UCSD-AML1 (cell line): ENCODE results near the gene MAN1C1.

ENCODE experiments used
- DNase-seq: peaks from one replicate; lab custom pipeline; 2025; ENCODE audit not compliant: unreplicated experiment; lab: John Stamatoyannopoulos, UW

The MAN1C1 gene

DNA sequence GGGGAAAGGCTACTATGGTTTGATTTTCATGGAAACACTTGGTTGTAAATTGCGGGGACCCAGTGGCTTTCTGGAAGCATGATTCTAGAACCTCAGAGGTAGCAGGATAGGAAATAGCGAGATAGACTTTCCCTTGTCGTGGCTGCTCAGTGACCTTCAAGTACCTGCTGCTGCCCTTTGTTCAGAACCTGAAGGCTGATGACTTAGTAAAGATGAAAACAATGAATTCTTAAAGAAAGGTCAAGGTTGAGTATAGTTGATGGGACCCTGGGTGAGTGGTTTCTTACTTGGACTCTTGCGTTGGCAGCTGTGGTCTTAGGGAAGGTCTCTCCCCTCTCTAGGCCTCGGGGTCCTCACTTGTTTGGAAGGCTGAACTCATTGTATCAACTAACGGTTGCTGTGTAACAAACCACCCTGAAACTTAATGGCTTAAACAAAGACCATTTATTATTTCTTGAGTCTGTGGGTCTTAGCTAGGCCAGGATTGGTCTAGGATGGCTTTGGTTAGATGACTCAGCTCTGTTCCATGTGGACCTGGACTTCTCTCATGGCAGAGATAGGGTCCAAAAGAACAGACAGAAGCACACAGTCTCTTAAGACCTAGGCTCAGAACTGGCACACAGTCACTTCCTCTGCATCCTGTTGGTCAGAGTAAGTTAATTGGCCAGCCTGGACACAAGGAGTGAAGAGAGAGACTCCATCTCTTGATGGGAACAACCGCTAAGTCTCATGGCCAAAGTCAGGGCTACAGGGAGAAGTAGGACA, 94.2 kb downstream of the MAN1C1 start:
- DNase-seq, result no peak

- peak; percentile 65 for DNase-seq
Observed at GRCh38 chr1:25711555-25712298, 95.1 kb downstream of the MAN1C1 start.

DNA sequence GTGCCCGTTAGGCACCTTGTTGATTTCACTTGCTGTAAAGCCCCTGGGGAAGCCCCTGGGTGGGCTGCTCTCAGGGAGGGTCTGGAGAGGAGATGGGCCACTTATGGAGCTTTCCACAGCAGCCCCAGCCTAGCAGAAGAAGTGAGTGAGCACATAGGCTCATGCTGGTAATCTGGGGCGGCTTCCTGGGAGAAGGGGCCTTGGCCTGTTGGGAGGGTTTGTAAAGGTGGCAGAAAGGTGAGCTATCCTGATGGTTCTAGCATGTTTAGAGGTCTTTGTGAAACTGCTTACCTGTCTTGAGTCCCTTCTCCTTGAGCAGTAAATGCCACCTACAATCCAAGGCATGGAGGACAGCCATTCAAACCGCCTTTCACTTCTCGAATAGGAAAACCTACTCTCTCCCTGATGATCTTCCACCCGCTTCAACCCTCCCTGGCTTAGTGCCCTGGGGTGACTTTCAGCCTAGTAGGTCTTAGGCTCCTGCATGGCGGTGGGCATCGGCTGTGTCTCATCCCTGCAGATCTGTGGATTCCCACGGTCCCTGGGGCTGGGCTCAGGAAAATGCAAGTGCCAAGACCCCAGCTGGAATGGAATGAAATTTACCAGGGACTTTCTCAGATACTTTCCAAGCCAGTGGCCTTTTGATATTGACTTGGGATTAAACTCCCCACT, 95.8 kb downstream of the MAN1C1 start:
- no peak for DNase-seq

DNA sequence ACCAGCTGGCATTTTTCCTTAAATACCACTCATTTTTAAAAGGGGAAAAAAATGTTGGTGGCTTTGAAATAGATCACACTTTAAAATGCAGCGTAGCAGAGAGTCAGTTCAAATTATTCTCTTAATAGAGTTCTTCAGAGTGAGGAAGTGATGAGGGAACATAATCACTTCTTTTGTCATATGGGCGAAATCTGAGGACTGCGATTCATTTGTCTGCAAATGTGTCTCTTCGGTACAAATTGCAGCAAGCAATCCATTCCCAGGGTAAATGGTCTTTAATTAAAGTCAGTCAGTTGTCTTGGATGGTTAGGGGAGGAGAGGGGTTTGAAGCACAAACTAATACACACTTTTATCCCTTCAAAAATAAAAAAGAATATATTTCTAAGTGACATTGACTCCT, 97.4 kb downstream of the MAN1C1 start:
- no peak for DNase-seq

DNA sequence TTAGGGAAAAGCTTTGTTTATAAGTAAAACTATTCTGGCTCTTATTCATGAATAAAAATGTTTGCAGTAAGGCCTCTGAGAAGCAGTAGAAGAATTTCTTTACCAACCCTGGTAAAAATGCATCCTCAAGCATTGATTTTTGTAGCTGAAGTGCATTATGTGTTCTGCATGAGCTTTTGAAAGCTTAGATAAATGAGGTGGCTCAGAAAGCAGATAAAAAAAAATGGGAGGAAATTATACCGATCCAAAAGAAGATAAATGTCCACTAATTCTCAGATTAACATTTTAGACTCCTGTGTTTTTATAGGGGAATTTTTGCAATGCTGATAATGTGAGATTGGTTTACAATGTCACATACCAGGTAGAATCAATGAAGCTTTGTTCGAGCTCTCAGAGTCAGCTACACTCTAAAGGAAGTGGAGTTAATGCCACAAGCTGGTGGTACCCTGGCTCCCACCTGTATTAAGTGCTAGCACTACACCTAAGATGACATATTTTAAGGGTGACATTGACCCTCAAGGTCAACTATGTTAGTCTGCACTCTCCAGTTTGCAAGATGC, 97.9 kb downstream of the MAN1C1 start:
- no peak for DNase-seq

GRCh38 chr1:25715888-25716287, 99.3 kb downstream of the MAN1C1 start:
- DNase-seq, result no peak

- no peak for DNase-seq
Observed at GRCh38 chr1:25716320-25716719, 99.7 kb downstream of the MAN1C1 start.

DNA sequence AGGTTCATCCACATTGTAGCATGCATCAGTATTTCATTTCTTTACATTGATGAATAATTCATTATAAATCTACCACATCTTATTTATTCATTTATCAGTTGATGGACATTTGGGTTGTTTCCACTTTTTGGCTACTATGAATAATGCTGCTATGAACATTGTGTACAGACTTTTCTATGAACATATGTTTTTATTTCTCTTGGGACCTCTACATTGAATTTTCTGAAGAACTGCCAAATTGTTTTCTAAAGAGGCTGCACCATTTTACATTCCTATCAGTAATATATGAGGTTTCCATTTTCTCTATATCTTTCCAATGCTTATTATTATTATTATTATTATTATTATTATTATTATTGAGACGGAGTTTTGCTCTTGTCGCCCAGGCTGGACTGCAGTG, 102.1 kb downstream of the MAN1C1 start:
- DNase-seq, result no peak

DNA sequence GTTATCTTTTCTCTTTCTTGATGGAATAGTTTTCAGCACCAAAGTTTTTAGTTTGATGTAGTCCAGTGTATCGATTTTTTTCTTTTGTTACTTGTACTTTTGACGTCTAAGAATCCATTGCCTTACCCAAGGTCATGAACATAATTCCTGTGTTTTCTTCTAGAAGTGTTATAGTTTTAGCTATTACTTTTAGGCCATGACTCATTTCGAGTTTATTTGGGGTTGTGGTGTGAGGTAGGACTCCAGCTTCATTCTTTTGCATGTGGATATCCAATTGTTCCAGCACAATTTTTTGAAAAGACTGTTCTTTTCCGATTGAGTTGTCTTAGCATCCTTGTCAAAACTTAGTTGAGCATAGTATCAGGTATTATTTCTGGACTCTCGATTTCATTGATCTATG, 104.0 kb downstream of the MAN1C1 start:
- DNase-seq, result no peak

DNA sequence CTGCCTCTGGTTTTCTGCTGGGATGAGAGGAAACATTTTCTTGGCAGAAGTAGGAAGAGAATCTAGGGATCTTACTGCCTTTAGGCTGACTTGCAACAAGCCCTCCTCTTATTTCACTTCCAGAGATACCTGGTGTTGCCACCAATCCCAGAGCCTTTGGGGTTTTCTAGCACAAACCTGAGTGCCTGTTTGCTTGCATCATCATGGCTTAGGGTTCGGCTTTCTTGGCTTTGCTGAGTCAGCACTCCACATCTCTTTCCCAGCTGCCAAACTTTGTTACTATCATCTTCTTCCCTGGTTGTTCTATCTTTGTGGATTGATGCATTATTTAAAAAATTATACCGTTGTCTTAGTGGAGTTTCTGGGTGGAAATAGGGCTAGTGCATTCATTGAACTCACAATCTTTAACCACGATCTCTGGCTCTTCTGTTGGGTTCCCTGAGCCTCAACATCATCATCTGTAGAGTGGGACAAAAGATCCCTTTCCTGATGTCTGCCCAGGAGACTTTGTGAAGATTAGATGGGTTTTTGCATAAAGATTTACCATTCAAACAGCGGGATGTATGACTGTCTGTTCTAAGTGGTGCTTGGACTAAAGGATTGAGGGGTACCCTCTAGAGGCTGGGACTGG, 106.8 kb downstream of the MAN1C1 start:
- DNase-seq, result no peak

DNA sequence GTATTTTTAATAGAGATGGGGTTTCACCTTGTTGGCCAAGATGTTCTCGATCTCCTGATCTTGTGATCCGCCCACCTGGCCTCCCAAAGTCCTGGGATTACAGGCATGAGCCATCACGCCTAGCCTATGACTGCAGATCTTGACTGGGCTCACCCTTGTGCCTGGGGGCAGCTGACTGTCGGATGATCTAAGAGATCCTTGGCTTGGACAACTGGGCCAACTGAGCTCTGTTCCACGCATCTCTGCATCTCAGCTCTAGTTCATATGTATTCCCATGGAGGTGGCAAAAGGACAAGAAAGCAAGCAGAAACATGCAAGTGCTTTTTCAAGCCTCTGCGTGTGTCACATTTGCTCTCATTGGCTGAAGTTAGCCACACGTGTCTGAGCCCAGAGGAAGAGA, 107.6 kb downstream of the MAN1C1 start:
- no peak for DNase-seq

DNA sequence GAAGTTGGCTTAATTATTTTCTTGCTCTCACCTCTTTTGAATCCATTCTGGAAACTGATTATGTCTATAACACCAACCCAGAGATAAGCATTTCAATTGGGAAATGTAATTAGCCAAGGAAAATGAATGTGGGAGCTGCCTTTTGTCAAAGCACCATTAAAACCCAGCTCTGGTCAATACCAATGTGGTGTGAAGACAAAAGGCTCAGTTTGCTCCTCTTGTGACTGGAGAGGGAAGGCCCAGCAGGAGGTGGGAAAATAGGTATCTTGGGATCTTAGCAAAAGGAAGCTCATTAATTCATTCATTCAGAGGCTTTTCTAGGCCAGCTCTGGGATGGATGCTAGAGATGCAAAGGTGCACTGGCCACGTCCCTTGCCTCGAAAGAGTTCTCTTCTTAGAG, 108.4 kb downstream of the MAN1C1 start:
- no peak for DNase-seq

DNA sequence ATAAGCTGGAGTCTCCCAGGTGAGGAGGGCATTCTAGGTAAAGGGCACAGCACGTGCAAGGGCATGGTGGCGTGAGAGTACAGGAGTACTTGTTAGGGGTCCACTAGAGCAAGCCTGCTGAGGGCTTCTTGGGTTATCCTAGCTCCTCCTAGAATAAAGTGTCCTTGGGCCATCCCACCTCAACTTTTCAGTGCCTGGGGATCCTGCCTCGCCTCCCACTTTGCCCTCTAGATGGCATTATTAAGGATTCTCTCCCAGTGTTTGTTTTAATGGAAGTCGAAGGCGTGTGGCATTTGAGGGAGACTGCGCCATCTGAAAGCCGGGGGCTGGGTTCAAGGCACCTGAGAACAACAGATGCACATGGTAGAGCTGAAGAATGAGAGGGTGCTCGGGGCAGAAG, 108.9 kb downstream of the MAN1C1 start:
- DNase-seq, result no peak

DNA sequence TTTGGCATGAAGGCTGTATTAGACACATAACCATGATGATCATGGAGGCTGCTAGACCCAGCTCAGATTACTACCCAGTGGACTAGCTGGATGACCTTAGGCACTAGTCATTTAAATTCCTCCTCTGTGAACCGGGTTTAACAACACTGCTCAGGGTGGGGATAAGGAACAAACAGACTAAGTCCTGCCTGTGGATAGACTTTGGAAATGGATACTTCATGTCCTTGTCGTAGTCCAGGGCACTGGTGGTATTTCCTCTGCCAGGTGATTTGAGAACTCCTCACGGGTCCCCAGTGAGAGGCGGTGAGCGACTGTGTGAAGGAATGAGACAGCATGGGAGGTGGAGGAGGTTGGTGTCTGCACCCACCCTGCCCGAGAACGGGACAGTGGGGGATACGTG, 110.5 kb downstream of the MAN1C1 start:
- no peak for DNase-seq

DNA sequence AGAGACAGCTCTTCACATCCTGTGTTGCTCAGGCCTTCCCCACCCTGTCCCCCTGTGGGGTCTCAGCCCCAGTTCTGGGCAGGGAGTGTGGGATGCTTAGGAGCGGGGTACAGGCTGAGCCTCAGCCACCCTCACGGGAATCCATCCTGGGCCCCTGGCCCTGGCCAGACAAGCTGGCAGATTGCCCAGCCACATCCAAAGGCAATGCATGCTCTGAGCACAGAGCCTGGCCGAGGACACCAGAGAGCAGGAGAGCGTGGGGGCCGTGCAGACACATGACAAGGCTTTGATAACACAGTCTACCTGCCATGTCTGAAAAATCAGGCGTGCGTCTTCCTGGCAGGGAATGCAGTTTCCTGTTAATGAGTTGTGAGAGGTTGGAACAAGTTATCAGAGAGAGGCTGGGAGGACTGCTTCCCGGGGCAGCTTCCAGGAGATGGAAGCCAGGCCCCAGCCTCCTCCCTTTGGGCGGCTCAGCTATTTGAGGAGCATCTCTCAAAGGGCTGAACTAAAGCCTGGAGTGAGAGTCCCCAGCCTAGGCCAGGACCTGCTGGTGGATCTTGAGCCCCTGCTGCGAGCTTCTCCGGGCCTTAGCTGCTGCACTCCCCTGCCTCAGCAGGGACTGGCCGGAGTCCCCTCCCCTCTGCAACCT, 111.2 kb downstream of the MAN1C1 start:
- no peak for DNase-seq

DNA sequence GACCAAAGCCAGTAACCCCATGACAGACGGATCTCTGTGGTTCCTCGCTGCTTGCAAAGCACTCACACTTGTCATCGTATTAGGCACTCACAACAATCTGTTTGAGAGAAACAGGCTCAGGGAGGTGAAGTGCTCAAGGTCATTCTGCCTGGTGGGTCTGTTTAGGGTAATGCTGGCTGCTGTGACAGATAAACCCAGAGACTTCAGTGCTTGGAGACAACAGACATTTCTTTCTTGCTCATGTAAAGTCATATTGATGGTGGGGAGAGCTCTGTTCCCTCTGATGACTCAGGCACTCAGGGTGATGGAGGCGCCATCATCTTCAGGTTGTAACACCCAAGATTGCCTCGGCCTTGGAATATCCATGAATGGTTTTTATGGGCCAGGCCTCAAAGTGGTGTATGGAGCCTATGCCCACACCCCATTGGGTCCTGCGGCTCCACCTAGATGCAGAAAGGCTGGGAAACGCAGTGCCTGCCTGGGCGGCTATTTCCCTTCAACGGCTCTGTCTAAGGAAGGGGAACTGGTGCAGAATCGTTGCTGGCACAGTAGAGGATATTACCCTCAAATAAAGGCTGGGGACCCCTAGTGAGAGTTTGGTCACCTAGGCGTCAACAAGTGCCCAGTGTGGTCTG, 111.8 kb downstream of the MAN1C1 start:
- DNase-seq, result no peak

DNA sequence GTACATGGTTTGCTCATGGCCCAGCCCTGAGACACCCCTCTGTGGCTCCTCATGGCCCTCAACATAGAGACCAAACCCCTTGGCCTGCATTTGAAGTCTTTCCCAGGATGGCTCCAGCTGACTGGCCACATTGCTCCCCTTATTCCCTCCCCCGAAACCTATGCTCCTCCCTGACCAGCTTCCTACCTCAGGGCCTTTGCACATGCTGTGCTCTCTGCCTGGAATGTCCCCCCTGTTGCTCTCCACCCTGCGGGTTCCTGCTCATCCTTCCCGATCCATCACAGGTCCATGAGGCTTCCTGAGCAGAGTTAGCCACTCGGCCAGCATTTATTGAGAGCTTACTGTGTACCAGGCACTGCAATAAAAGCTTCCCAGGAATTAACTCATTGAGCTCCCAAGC, 112.5 kb downstream of the MAN1C1 start:
- no peak for DNase-seq

GRCh38 chr1:25729790-25730644, 113.4 kb downstream of the MAN1C1 start:
- no peak for DNase-seq

DNA sequence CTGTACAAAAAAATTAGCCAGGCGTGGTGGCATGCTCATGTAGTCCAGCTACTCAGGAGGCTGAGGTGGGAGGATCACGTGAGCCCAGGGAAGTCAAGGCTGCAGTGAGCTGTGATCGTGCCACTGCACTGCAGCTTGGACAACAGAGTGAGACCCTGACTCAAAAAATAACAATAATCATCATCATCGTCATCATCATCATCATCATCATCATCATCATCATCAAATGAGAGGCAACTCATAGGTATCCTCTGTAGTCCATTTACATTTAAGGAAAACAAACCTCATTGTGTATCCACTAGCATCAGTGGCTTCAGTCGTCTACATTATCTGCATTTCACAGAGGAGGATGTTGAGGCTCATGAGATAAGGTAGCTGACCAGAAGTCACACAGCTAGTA, 114.6 kb downstream of the MAN1C1 start:
- DNase-seq, result no peak
